ENCODE results near the gene CD84. TPM values are rescaled to one million over a fixed set of nuclear protein-coding genes. Genes with fewer than 3 reads are reported as not detected.

Gene CD84
- polyA plus RNA-seq, 1 donor (not counting 4 experiments of a cell fraction or from before 2014, with no cell fraction given): not detected

- H3K27ac ChIP-seq (ENCODE audit: control insufficient read depth, insufficient read depth, low read length): no peak overlapping the region
- H3K79me2 ChIP-seq (ENCODE audit: control insufficient read depth, insufficient read depth, low read length): no peaks in the 10 kb centered on the region
- TF ChIP-seq CTCF (optimal IDR thresholded peaks at IDR 0.05 in 1 of 3, IDR thresholded peaks at IDR 0.05 in 1 of 3, conservative IDR thresholded peaks at IDR 0.05 in 1 of 3; ENCODE audit: extremely low read depth in 1 of 3, insufficient read depth in 2 of 3, low read length in 3 of 3) (no peak), EZH2 (IDR thresholded peaks at IDR 0.05; ENCODE audit: low read length) (no peak)
- FAIRE-seq: no peak
- no peaks in the 10 kb centered on the region for H3K4me1 ChIP-seq (ENCODE audit: control insufficient read depth, extremely low read depth, insufficient read depth, low read length)
- no peaks in the 10 kb centered on the region for H4K20me1 ChIP-seq (ENCODE audit: control insufficient read depth, extremely low read depth, insufficient read depth, low read length)
- dilution Hi-C loops (cut with MboI; ENCODE audit: extremely low pct_ligation_motif_present, low sequenced_read_pairs): no loop called here
- no peak overlapping the region for H3K9ac ChIP-seq (ENCODE audit: control insufficient read depth, extremely low read depth, insufficient read depth, low read length)
- H3K4me2 ChIP-seq (ENCODE audit: control insufficient read depth, extremely low read depth, insufficient read depth, low read depth, low read length): no peak overlapping the region
- H3K9me3 ChIP-seq (ENCODE audit: control insufficient read depth, low read depth, low read length): no peaks in the 10 kb centered on the region
- no peak overlapping the region for H2AFZ ChIP-seq (ENCODE audit: control insufficient read depth, low read length)
- no peaks in the 10 kb centered on the region for H3K36me3 ChIP-seq (ENCODE audit: control insufficient read depth in 2 of 2, extremely low read depth in 1 of 2, insufficient read depth in 2 of 2, low read length in 2 of 2)
- peaks cover 10% of the 10 kb centered on the region for H3K27me3 ChIP-seq (ENCODE audit: control insufficient read depth, extremely low read depth, insufficient read depth, low read length)
- H3K9me1 ChIP-seq (ENCODE audit: control insufficient read depth, extremely low read depth, insufficient read depth, low read length): no peaks in the 10 kb centered on the region
- DNase-seq (ENCODE audit: low read depth, low spot score): no peak
- H3K4me3 ChIP-seq (ENCODE audit: control insufficient read depth in 2 of 3, extremely low read depth in 1 of 3, insufficient read depth in 2 of 3, low read depth in 1 of 3, low read length in 3 of 3): no peak overlapping the region
Measured at GRCh38 chr1:160625321-160625720, 46.0 kb upstream of the CD84 start.

DNA sequence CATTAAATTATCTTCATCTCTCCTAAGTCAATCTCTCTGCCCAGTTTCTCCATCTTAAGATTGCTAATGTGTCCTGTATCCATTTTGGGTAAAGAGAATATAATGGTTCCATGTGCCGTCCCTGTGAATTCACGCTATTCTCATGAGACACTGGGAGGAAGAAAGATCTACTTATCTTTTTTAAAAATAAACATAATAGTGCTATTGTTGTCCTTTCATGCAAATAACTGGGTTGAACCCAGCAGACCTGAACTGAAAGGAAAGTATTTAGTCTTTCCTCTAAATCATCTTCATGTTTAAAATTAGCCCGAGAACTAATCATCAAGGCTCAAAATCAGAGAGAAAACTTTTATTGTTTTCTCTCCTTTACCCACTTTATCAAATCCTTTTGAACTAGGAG, 45.2 kb upstream of the CD84 start:
- Histone ChIP-seq H3K79me2 (ENCODE audit: control insufficient read depth, insufficient read depth, low read length) (no peaks in the 10 kb centered on the region), H3K9me1 (ENCODE audit: control insufficient read depth, extremely low read depth, insufficient read depth, low read length) (no peaks in the 10 kb centered on the region), H4K20me1 (ENCODE audit: control insufficient read depth, extremely low read depth, insufficient read depth, low read length) (no peaks in the 10 kb centered on the region), H2AFZ (ENCODE audit: control insufficient read depth, low read length) (no peak overlapping the region), H3K27ac (ENCODE audit: control insufficient read depth, insufficient read depth, low read length) (no peak overlapping the region), H3K4me1 (ENCODE audit: control insufficient read depth, extremely low read depth, insufficient read depth, low read length) (no peaks in the 10 kb centered on the region), H3K36me3 (ENCODE audit: control insufficient read depth in 2 of 2, extremely low read depth in 1 of 2, insufficient read depth in 2 of 2, low read length in 2 of 2) (no peaks in the 10 kb centered on the region), H3K4me3 (ENCODE audit: control insufficient read depth in 2 of 3, extremely low read depth in 1 of 3, insufficient read depth in 2 of 3, low read depth in 1 of 3, low read length in 3 of 3) (no peak overlapping the region), H3K9ac (ENCODE audit: control insufficient read depth, extremely low read depth, insufficient read depth, low read length) (no peak overlapping the region), H3K4me2 (ENCODE audit: control insufficient read depth, extremely low read depth, insufficient read depth, low read depth, low read length) (no peak overlapping the region), H3K9me3 (ENCODE audit: control insufficient read depth, low read depth, low read length) (no peaks in the 10 kb centered on the region), H3K27me3 (ENCODE audit: control insufficient read depth, extremely low read depth, insufficient read depth, low read length) (peaks cover 10% of the 10 kb centered on the region)
- no peak for FAIRE-seq
- no peak for TF ChIP-seq CTCF (optimal IDR thresholded peaks at IDR 0.05 in 1 of 3, IDR thresholded peaks at IDR 0.05 in 1 of 3, conservative IDR thresholded peaks at IDR 0.05 in 1 of 3; ENCODE audit: extremely low read depth in 1 of 3, insufficient read depth in 2 of 3, low read length in 3 of 3)
- no peak for TF ChIP-seq EZH2 (IDR thresholded peaks at IDR 0.05; ENCODE audit: low read length)
- no peak for DNase-seq (ENCODE audit: low read depth, low spot score)
- dilution Hi-C loops (cut with MboI; ENCODE audit: extremely low pct_ligation_motif_present, low sequenced_read_pairs): loop anchor here (25.0 kb wide), 1 partner anchor 187 kb away; no protein-coding TSS in a partner anchor
